HG02642 (cell line): Measurements from ENCODE around the gene SERAC1.

Source experiments
- ATAC-seq: cut with Tn5 transposase; IDR thresholded peaks from one replicate; pipeline ENCODE4 v1.9.1; 2021; ENCODE audit warnings: mild to moderate bottlenecking; ENCODE audit not compliant: unreplicated experiment, poor library complexity

Gene SERAC1

DNA sequence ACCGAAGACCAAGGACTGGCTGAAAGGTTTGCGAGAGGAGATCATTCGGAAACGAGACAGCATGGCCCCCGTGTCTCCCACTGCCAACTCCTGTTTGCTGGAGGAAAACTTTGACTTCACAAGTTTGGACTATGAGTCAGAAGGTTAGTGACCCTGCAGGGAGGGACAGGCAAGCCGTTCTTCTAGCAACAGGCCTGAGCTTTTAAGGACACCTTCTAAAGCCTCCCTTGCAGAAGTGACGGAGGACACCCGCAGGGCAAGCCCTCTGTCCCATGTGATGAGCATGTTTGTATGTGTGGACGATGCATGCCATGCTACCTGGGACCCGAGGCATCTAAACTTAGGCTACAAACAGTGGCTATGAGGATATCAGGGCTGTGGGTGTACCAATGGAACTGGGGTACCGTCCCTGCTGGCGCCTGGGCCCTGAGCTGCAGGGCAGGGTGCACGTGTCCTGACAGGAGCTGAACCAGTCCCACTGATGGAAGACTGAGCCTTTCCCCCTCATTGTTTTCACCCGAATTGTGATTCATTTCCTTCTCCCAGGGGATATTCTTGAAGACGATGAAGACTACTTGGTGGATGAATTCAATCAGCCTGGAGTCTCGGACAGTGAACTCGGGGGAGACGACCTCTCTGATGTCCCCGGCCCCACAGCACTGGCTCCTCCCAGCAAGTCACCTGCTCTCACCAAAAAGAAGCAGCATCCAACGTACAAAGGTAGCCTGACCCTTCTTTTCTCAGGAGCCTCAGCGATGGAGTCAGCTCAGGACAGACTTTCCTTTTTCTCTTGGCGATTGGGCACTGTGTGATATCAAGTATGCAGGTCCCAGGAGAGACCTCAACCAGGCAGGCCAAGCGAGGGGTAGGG is 84.4 kb downstream of the SERAC1 start:
- ATAC-seq: no peak

- no peak for ATAC-seq
These were observed 86.5 kb downstream of the SERAC1 start for GRCh38 chr6:158081657-158081935.

GRCh38 chr6:158080849-158081656 is 87.0 kb downstream of the SERAC1 start:
- ATAC-seq: no peak

DNA sequence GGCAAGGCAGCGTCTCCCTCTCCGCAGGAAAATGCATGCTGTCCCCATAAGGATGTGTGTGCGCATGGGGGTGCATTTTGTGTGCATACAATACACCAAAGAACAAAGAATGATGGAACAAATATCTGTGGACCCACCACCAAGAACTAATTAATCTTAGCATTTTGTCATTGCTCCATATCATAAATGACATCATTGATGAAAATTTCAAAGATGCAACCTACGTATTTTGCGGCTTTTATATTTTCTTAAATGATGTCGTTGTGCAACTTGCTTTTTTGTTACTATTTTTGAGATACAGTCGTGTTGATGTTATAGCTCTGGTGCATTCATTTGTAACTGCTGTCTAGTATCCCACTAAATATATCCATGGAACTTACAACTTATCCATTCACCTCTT is 89.7 kb downstream of the SERAC1 start:
- ATAC-seq: no peak

DNA sequence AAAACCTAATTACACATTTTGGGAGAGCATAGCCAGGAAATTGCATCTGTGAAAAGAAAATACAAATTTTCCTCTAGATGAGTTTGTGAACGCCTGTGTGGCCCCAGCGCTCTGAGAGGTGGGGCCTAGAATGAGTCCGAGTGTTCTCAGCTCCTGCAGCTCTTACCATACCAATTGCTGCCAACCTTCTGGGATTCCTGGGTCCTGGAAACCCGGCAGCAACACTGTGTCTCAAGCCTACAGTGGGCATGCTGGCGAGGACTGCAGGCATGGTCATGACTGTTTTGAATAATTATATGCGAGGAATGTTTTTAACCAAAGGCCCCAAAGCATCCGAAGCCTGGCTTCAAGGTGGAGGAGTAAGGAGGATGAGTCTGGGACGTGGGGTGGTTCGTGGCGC is 90.4 kb downstream of the SERAC1 start:
- no peak for ATAC-seq

- no peak for ATAC-seq
These were observed 91.5 kb downstream of the SERAC1 start for GRCh38 chr6:158076548-158076947.

- no peak for ATAC-seq
These were observed 94.3 kb downstream of the SERAC1 start for GRCh38 chr6:158073776-158074175.

DNA sequence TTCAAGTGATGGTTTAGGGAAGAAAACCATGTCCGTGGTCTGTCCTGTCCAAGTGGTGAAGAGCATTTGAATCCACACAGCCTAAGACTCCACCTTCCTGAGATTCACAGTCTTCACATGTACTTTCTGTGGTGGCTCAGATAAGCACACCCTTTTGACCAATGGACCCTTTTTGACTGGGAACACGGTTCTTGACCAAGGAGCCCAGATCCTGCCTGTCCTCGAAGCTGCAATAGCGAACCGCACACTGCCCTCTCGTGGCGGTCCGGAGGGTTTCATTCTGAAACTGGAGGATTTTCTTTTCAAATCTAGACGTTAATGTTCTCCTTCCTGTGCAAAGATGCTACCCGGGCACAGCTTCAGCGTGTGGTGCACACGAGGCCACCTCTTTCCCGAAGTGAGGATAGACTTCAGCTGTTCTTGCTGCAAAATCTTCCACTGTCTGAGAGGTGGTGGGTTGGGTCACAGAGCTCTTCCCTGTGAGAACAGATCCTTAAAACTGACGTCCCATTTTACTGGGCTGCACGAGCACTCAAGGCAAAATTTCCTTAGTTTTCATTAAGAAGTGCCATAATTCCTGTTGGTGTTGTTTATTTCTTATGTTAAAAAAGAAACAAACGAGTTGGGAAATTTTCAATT is 95.9 kb downstream of the SERAC1 start:
- peak; percentile 51 for ATAC-seq

GRCh38 chr6:158071121-158072082 is 96.7 kb downstream of the SERAC1 start:
- ATAC-seq: no peak

- no peak for ATAC-seq
These were observed 97.5 kb downstream of the SERAC1 start for GRCh38 chr6:158070513-158070912.

- ATAC-seq: no peak
These were observed 98.3 kb downstream of the SERAC1 start for GRCh38 chr6:158069800-158070195.

GRCh38 chr6:158068893-158069799 is 98.9 kb downstream of the SERAC1 start:
- no peak for ATAC-seq

- no peak for ATAC-seq
These were observed 99.7 kb downstream of the SERAC1 start for GRCh38 chr6:158068156-158068892.

DNA sequence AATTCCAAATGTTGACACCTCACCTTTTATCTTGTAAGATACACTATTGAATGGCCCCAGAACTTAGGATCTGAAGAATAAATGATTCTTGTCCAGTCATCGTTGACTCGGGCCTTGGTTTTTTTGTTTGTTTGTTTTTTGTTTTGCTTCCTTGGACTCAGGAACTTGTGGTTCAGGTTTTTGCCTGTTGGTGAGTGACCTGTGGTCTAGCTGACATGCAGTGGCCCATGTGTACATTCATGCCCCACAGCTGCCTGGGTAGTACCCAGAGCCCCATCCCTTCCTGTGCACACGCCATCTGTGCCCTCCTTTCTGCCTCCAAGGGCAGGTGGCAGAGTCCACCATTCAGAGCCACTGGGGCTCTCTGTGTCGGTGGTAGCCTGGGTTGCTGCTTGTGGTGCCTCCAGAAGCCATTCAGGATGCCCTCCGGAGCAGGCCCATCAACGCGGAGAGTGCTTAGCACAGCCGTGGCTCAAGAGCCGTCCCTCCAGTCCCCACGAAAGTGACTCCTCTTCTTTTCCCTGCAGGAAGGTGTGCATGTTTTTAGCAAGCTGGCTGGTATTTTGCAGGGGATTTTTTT is 100.5 kb downstream of the SERAC1 start:
- no peak for ATAC-seq

DNA sequence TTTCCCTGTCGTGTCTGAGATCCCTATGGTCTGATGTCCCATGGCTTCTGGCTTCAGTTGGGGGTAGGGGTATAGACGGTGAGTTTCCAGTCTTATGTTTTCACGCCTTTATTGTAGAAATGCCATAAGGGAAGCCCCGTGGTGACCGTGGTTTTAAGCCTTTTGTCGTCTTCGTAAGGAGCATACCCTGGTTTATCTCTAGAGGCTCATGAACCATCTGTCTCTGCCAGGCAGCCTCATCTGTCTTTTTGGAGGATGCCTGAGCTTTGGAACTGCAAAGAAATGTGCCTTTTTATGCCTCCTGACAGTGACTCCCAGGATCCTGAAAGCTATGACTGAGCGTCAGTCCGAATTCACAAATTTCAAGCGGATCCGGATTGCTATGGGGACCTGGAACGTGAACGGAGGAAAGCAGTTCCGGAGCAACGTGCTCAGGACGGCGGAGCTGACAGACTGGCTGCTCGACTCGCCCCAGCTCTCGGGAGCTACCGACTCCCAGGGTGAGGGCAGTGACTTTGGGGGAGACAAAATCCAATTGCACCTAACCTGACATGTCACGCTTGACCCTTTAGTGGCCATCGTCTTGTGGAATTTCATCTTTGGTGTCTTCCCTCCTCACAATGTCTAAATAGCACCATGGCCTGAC is 101.8 kb downstream of the SERAC1 start:
- ATAC-seq: no peak

- no peak for ATAC-seq
These were observed 103.3 kb downstream of the SERAC1 start for GRCh38 chr6:158064725-158065251.

GRCh38 chr6:158063736-158064135 is 104.3 kb downstream of the SERAC1 start:
- no peak for ATAC-seq
